Measurements from ENCODE around the gene OR2H1. TPM values are rescaled to one million over a fixed set of nuclear protein-coding genes. Genes with fewer than 3 reads are reported as not detected.

Gene OR2H1
- total RNA-seq, 1 donor from 2014 or later = not detected

DNA sequence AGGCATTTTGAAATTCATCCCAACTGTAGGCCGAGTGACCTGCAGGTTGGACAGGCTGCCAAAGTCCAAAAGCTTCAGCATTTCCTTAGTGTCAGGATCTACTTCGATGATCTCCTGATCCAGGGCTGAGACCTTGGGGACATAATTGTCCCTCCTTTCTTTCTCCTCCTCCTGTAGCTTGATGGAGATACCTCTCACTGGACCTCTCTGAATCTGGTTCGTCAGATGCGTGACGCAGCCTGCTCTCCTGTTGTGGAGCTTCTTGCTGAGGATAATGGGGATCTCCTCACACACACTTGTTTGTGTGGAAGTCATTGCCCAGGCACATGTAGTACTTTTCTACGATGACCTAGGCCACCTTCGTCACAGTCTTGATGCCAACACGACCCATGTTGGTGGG, 32.3 kb downstream of the OR2H1 start:
- H3K36me3 ChIP-seq (ENCODE audit: insufficient read depth, low read length) = no peaks in the 10 kb centered on the region
- FAIRE-seq (no peak), DNase-seq (ENCODE audit: low read depth) (no peak)
- no peak for TF ChIP-seq EZH2 (IDR thresholded peaks at IDR 0.05; ENCODE audit: insufficient read depth, low read length)
- TF ChIP-seq, protein P1, sequence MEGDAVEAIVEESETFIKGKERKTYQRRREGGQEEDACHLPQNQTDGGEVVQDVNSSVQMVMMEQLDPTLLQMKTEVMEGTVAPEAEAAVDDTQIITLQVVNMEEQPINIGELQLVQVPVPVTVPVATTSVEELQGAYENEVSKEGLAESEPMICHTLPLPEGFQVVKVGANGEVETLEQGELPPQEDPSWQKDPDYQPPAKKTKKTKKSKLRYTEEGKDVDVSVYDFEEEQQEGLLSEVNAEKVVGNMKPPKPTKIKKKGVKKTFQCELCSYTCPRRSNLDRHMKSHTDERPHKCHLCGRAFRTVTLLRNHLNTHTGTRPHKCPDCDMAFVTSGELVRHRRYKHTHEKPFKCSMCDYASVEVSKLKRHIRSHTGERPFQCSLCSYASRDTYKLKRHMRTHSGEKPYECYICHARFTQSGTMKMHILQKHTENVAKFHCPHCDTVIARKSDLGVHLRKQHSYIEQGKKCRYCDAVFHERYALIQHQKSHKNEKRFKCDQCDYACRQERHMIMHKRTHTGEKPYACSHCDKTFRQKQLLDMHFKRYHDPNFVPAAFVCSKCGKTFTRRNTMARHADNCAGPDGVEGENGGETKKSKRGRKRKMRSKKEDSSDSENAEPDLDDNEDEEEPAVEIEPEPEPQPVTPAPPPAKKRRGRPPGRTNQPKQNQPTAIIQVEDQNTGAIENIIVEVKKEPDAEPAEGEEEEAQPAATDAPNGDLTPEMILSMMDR (IDR thresholded peaks at IDR 0.05; ENCODE audit: insufficient read depth, low read depth, low read length) = no peak
- H3K4me3 ChIP-seq (ENCODE audit: insufficient read depth, low read depth, low read length) = no peak overlapping the region
- H2AFZ ChIP-seq (ENCODE audit: low read depth, low read length) = no peak overlapping the region
- no peaks in the 10 kb centered on the region for H3K27me3 ChIP-seq (ENCODE audit: insufficient read depth, low read length)
- Mint-ChIP-seq H3K36me3 (ENCODE audit: low read depth, unreplicated experiment) (peaks cover 1% of the 10 kb centered on the region), H3K4me3 (ENCODE audit: unreplicated experiment) (no peak overlapping the region), H3K27ac (ENCODE audit: unreplicated experiment) (no peak overlapping the region), H3K27me3 (ENCODE audit: low read depth, unreplicated experiment) (peaks cover 4% of the 10 kb centered on the region), H3K9me3 (ENCODE audit: unreplicated experiment) (peaks cover 5% of the 10 kb centered on the region), H3K4me1 (ENCODE audit: low read depth, unreplicated experiment) (peaks cover 11% of the 10 kb centered on the region)
- H3K27ac ChIP-seq (ENCODE audit: low read depth, low read length) = no peak overlapping the region
- H3K9ac ChIP-seq (ENCODE audit: low read length) = no peak overlapping the region
- H4K20me1 ChIP-seq (ENCODE audit: insufficient read depth, low read length) = no peaks in the 10 kb centered on the region
- no peaks in the 10 kb centered on the region for H3K79me2 ChIP-seq (ENCODE audit: insufficient read depth, low read length)
- H3K4me1 ChIP-seq (ENCODE audit: insufficient read depth, low read length) = no peaks in the 10 kb centered on the region
- no peak overlapping the region for H3K4me2 ChIP-seq (ENCODE audit: low read length)
- peaks cover 5% of the 10 kb centered on the region for H3K9me3 ChIP-seq (ENCODE audit: insufficient read depth, low read depth, low read length)

DNA sequence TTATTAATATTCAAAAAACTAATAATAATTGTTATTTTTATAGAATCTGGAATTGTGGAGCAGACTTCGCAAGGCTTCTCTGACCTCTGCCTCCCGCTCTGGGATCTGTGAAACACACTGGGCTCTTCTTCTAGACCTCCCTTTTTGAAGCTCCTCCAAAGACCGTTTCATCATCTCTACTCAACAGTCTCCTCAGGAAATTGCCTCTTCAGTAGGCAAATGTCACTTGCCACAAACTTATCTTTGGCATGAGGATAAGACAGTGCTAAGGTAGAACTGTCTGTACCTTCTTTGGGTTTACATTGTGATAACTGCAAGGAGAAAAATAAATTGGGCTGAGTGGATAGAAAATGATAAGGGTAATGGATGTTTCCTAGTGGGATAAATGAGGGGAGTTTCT, 33.1 kb downstream of the OR2H1 start:
- Histone ChIP-seq H3K36me3 (ENCODE audit: insufficient read depth, low read length) (no peaks in the 10 kb centered on the region), H4K20me1 (ENCODE audit: insufficient read depth, low read length) (no peaks in the 10 kb centered on the region), H3K79me2 (ENCODE audit: insufficient read depth, low read length) (no peaks in the 10 kb centered on the region), H3K4me1 (ENCODE audit: insufficient read depth, low read length) (no peaks in the 10 kb centered on the region), H3K4me2 (ENCODE audit: low read length) (no peak overlapping the region), H3K27me3 (ENCODE audit: insufficient read depth, low read length) (no peaks in the 10 kb centered on the region), H3K27ac (ENCODE audit: low read depth, low read length) (no peak overlapping the region), H3K4me3 (ENCODE audit: insufficient read depth, low read depth, low read length) (no peak overlapping the region), H3K9ac (ENCODE audit: low read length) (no peak overlapping the region), H3K9me3 (ENCODE audit: insufficient read depth, low read depth, low read length) (peaks cover 5% of the 10 kb centered on the region), H2AFZ (ENCODE audit: low read depth, low read length) (no peak overlapping the region)
- TF ChIP-seq, protein P1 (IDR thresholded peaks at IDR 0.05; ENCODE audit: insufficient read depth, low read depth, low read length) = no peak
- no peak for TF ChIP-seq EZH2 (IDR thresholded peaks at IDR 0.05; ENCODE audit: insufficient read depth, low read length)
- Mint-ChIP-seq H3K4me3 (ENCODE audit: unreplicated experiment) (no peak overlapping the region), H3K36me3 (ENCODE audit: low read depth, unreplicated experiment) (peaks cover 1% of the 10 kb centered on the region), H3K4me1 (ENCODE audit: low read depth, unreplicated experiment) (peaks cover 11% of the 10 kb centered on the region), H3K27me3 (ENCODE audit: low read depth, unreplicated experiment) (peaks cover 4% of the 10 kb centered on the region), H3K9me3 (ENCODE audit: unreplicated experiment) (peaks cover 5% of the 10 kb centered on the region), H3K27ac (ENCODE audit: unreplicated experiment) (no peak overlapping the region)
- FAIRE-seq = no peak
- no peak for DNase-seq (ENCODE audit: low read depth)

DNA sequence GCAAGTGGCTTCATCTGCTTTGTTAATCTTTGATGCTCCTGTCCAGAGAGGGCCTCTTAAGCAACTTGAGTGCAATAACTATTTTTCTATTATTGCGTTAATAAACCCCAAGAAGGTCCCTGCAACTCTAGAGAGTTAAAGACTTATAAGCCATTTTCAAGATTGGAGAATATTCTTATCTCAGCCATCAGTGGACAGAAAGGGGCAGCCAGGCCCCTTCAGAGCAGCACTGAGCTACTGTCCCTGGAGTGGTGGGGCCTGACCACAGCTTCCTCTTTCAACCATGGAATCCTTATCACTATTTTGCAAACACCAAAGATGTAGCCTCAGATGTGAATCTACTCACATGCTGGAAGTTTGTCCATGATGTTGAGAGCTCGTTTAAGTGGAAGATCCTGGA, 33.6 kb downstream of the OR2H1 start:
- peaks cover 6% of the 10 kb centered on the region for H3K27me3 Mint-ChIP-seq (ENCODE audit: low read depth, unreplicated experiment)
- Histone ChIP-seq H3K4me3 (ENCODE audit: insufficient read depth, low read depth, low read length) (no peak overlapping the region), H3K27me3 (ENCODE audit: insufficient read depth, low read length) (no peaks in the 10 kb centered on the region), H3K79me2 (ENCODE audit: insufficient read depth, low read length) (no peaks in the 10 kb centered on the region), H3K9ac (ENCODE audit: low read length) (no peak overlapping the region), H3K4me1 (ENCODE audit: insufficient read depth, low read length) (no peaks in the 10 kb centered on the region), H2AFZ (ENCODE audit: low read depth, low read length) (no peak overlapping the region), H3K36me3 (ENCODE audit: insufficient read depth, low read length) (no peaks in the 10 kb centered on the region), H3K27ac (ENCODE audit: low read depth, low read length) (no peak overlapping the region), H4K20me1 (ENCODE audit: insufficient read depth, low read length) (no peaks in the 10 kb centered on the region), H3K9me3 (ENCODE audit: insufficient read depth, low read depth, low read length) (peaks cover 5% of the 10 kb centered on the region), H3K4me2 (ENCODE audit: low read length) (no peak overlapping the region)
- H3K9me3 Mint-ChIP-seq (ENCODE audit: unreplicated experiment) = peaks cover 5% of the 10 kb centered on the region
- H3K4me3 Mint-ChIP-seq (ENCODE audit: unreplicated experiment) = no peak overlapping the region
- peaks cover 1% of the 10 kb centered on the region for H3K36me3 Mint-ChIP-seq (ENCODE audit: low read depth, unreplicated experiment)
- DNase-seq (ENCODE audit: low read depth) (no peak), FAIRE-seq (no peak)
- TF ChIP-seq, protein P1 (IDR thresholded peaks at IDR 0.05; ENCODE audit: insufficient read depth, low read depth, low read length) = no peak
- TF ChIP-seq EZH2 (IDR thresholded peaks at IDR 0.05; ENCODE audit: insufficient read depth, low read length) = no peak
- peaks cover 14% of the 10 kb centered on the region for H3K4me1 Mint-ChIP-seq (ENCODE audit: low read depth, unreplicated experiment)
- no peak overlapping the region for H3K27ac Mint-ChIP-seq (ENCODE audit: unreplicated experiment)

Measured in astrocyte (in vitro differentiated cells and primary cell).